Suprapubic skin (tissue), 4 donors: Measurements from ENCODE around the gene RTL1.

ENCODE experiments used
- CTCF ChIP-seq, 2 donors: fragments of 200-600 bp in 1 of 2; fragments of 450-650 bp in 1 of 2; sonication (generic) in 1 of 2; IDR thresholded peaks; one replicate each; pipeline ENCODE4 v1.5.1; 2016 to 2019; ENCODE audit warnings: antibody characterized with exemption in 2 of 2, mild to moderate bottlenecking in 1 of 2, moderate library complexity in 1 of 2
- POLR2A ChIP-seq, 2 donors: fragments of 450-650 bp; IDR thresholded peaks; one replicate each; pipeline ENCODE4 v1.6.1; 2017; ENCODE audit warnings: antibody characterized with exemption in 2 of 2, mild to moderate bottlenecking in 2 of 2, moderate library complexity in 2 of 2
- POLR2AphosphoS5 ChIP-seq, 3 donors: sonication (generic); formaldehyde crosslinking; IDR thresholded peaks; one replicate each; pipeline ENCODE4 v1.6.1; 2017; ENCODE audit warnings: antibody characterized with exemption in 3 of 3

- no peak for TF ChIP-seq POLR2AphosphoS5 (IDR thresholded peaks at IDR 0.05)
- TF ChIP-seq POLR2A (IDR thresholded peaks at IDR 0.05) = no peak
- no peak for TF ChIP-seq CTCF (IDR thresholded peaks at IDR 0.05)
Measured at GRCh38 chr14:100885617-100886016, 17.9 kb downstream of the RTL1 start.
